H1 (cell line): ENCODE measurements around the gene BRIX1. TPM values are rescaled to one million over a fixed set of nuclear protein-coding genes. Genes with fewer than 3 reads are reported as not detected.

Experiments
- CTCF ChIA-PET: fragments of 300-600 bp; sonication (Branson Sonifier 250); formaldehyde crosslinking; loops from one replicate; lab custom pipeline; 2021; ENCODE audit not compliant: partially characterized antibody; lab: Charles Lee
- POLR2A ChIA-PET: fragments of 300-600 bp; sonication (Branson Sonifier 250); formaldehyde crosslinking; loops from one replicate; lab custom pipeline; 2021; ENCODE audit warnings: inconsistent platforms; ENCODE audit not compliant: partially characterized antibody; lab: Charles Lee
- DNase-seq, 2 experiments: peaks; one replicate each; pipeline versions ENCODE4 v3.0.0 to v3.0.0-alpha.2; 2010 to 2022; ENCODE audit warnings: low spot score in 2 of 2, low read depth in 1 of 2, mixed read lengths in 1 of 2
- FAIRE-seq: peaks from 2 replicates; lab custom pipeline; 2011; peaks lifted over from hg19 to GRCh38; lab: Jason Lieb, UNC
- H2AFZ ChIP-seq: 2 replicates; pipeline ENCODE4 v1.8.1; 2012; ENCODE audit warnings: low read length, inconsistent platforms
- H2AK5ac ChIP-seq: 2 replicates; pipeline ENCODE4 v1.6.1; 2013; ENCODE audit warnings: low read depth, low read length
- H2BK120ac ChIP-seq: replicated peaks from 2 replicates; pipeline ENCODE3; 2013; ENCODE audit warnings: low read depth, low read length, inconsistent platforms
- H2BK12ac ChIP-seq: 2 replicates; pipeline ENCODE4 v1.6.1; 2013; ENCODE audit warnings: low read depth, low read length
- H2BK15ac ChIP-seq: 2 replicates; pipeline ENCODE4 v1.6.1; 2013; ENCODE audit warnings: low read length
- H2BK20ac ChIP-seq: 2 replicates; pipeline ENCODE4 v1.6.1; 2013; ENCODE audit warnings: low read length
- H2BK5ac ChIP-seq: 2 replicates; pipeline ENCODE4 v1.6.1; 2013; ENCODE audit warnings: low read depth, low read length
- H3K14ac ChIP-seq: 2 replicates; pipeline ENCODE4 v1.6.1; 2013; ENCODE audit warnings: inconsistent platforms; ENCODE audit not compliant: insufficient read length
- H3K18ac ChIP-seq: 2 replicates; pipeline ENCODE4 v1.6.1; 2013; ENCODE audit warnings: low read length; ENCODE audit errors: extremely low read depth
- H3K23ac ChIP-seq: 2 replicates; pipeline ENCODE4 v1.6.1; 2013; ENCODE audit warnings: inconsistent platforms; ENCODE audit not compliant: insufficient read length
- H3K23me2 ChIP-seq: 2 replicates; pipeline ENCODE4 v1.6.1; 2013; ENCODE audit warnings: low read depth, low read length
- H3K27ac ChIP-seq: 2 replicates; pipeline ENCODE4 v1.6.1; 2011; ENCODE audit warnings: low read depth, low read length, inconsistent platforms
- H3K27me3 ChIP-seq, 4 experiments: replicated peaks in 1 of 4; 1 replicate in 1 of 4; 2 replicates in 3 of 4; pipeline versions ENCODE4 v1.6.1 to v1.8.1; 2011 to 2013; ENCODE audit warnings: low read length in 3 of 4, mild to moderate bottlenecking in 3 of 4, inconsistent platforms in 2 of 4, mixed read lengths in 2 of 4, moderate library complexity in 1 of 4; ENCODE audit not compliant: control insufficient read depth in 3 of 4, insufficient read depth in 3 of 4; ENCODE audit errors: extremely low read depth in 1 of 4
- H3K36me3 ChIP-seq, 4 experiments: 2 replicates each; pipeline versions ENCODE4 v1.6.1 to v1.8.1; 2011 to 2013; ENCODE audit warnings: mild to moderate bottlenecking in 4 of 4, low read length in 3 of 4, moderate library complexity in 2 of 4, control low read depth in 1 of 4, inconsistent platforms in 1 of 4; ENCODE audit not compliant: insufficient read depth in 4 of 4, control insufficient read depth in 2 of 4
- H3K4ac ChIP-seq: replicated peaks from 2 replicates; pipeline ENCODE3; 2013; ENCODE audit warnings: low read length, low read depth, mixed read lengths, inconsistent platforms; ENCODE audit not compliant: insufficient read length
- H3K4me1 ChIP-seq, 4 experiments: replicated peaks in 1 of 4; 1 replicate in 1 of 4; 2 replicates in 3 of 4; pipeline versions ENCODE4 v1.6.1 to v1.8.1; 2011 to 2013; ENCODE audit warnings: low read length in 3 of 4, inconsistent platforms in 2 of 4, mixed read lengths in 1 of 4; ENCODE audit not compliant: insufficient read depth in 4 of 4, control insufficient read depth in 3 of 4
- H3K4me2 ChIP-seq, 2 experiments: 2 replicates each; pipeline versions ENCODE4 v1.6.1 to v1.8.1; 2011 to 2013; ENCODE audit warnings: low read depth in 2 of 2, low read length in 2 of 2, control low read depth in 1 of 2, inconsistent platforms in 1 of 2, mild to moderate bottlenecking in 1 of 2; ENCODE audit not compliant: insufficient read depth in 1 of 2
- H3K4me3 ChIP-seq, 4 experiments: fragments of 200-600, 300-600 bp in 1 of 4; sonication (generic), shearing (Covaris generic), sonication (Bioruptor Twin) in 1 of 4; 2 replicates each; pipeline versions ENCODE4 v1.5.1 to v1.8.1; 2011 to 2016; ENCODE audit warnings: low read length in 4 of 4, low read depth in 3 of 4, control low read depth in 2 of 4, inconsistent platforms in 2 of 4, mild to moderate bottlenecking in 2 of 4, mixed read lengths in 1 of 4, moderate library complexity in 1 of 4; ENCODE audit not compliant: insufficient read depth in 2 of 4; ENCODE audit errors: extremely low read depth in 1 of 4
- H3K56ac ChIP-seq: replicated peaks from 2 replicates; pipeline ENCODE3; 2013; ENCODE audit warnings: low read depth, mild to moderate bottlenecking, mixed read lengths, low read length, inconsistent platforms; ENCODE audit not compliant: insufficient read length
- H3K79me1 ChIP-seq: 2 replicates; pipeline ENCODE4 v1.6.1; 2013; ENCODE audit warnings: low read depth, low read length, control low read depth
- H3K79me2 ChIP-seq, 2 experiments: 2 replicates each; pipeline versions ENCODE4 v1.6.1 to v1.8.1; 2012 to 2013; ENCODE audit warnings: low read length in 2 of 2, mild to moderate bottlenecking in 2 of 2, inconsistent platforms in 1 of 2; ENCODE audit not compliant: insufficient read depth in 2 of 2, control insufficient read depth in 1 of 2
- H3K9ac ChIP-seq, 4 experiments: replicated peaks in 1 of 4; 1 replicate in 1 of 4; 2 replicates in 3 of 4; pipeline versions ENCODE4 v1.6.1 to v1.8.1; 2011 to 2013; ENCODE audit warnings: low read depth in 3 of 4, low read length in 3 of 4, control low read depth in 2 of 4, mild to moderate bottlenecking in 2 of 4, moderate library complexity in 2 of 4, inconsistent platforms in 1 of 4; ENCODE audit errors: extremely low read depth in 1 of 4
- H3K9me3 ChIP-seq, 2 experiments: 2 replicates each; pipeline versions ENCODE4 v1.6.1 to v1.8.1; 2012 to 2013; ENCODE audit warnings: mild to moderate bottlenecking in 2 of 2, moderate library complexity in 2 of 2, control low read depth in 1 of 2, inconsistent platforms in 1 of 2, low read depth in 1 of 2, low read length in 1 of 2, mixed read lengths in 1 of 2; ENCODE audit not compliant: insufficient read depth in 2 of 2
- H4K20me1 ChIP-seq, 2 experiments: replicated peaks in 1 of 2; 2 replicates each; pipeline versions ENCODE3 to v1.8.1; 2011 to 2013; ENCODE audit warnings: inconsistent platforms in 2 of 2, low read length in 2 of 2, mild to moderate bottlenecking in 1 of 2; ENCODE audit not compliant: insufficient read depth in 2 of 2, control insufficient read depth in 1 of 2
- H4K5ac ChIP-seq: 2 replicates; pipeline ENCODE4 v1.6.1; 2013; ENCODE audit warnings: low read length, low read depth, mixed read lengths, inconsistent platforms; ENCODE audit not compliant: insufficient read length
- H4K8ac ChIP-seq: 2 replicates; pipeline ENCODE4 v1.8.0; 2013; ENCODE audit warnings: mild to moderate bottlenecking, moderate library complexity, low read length, inconsistent platforms; ENCODE audit not compliant: insufficient read depth; ENCODE audit errors: extremely low read depth
- H4K91ac ChIP-seq: replicated peaks from 2 replicates; pipeline ENCODE3; 2013; ENCODE audit warnings: low read length, mixed read lengths, inconsistent platforms; ENCODE audit not compliant: insufficient read length
- ATF2 ChIP-seq: IDR thresholded peaks from 2 replicates; pipeline ENCODE4 v1.6.1; 2012; ENCODE audit warnings: low read length, inconsistent platforms
- BACH1 ChIP-seq: IDR thresholded peaks from 2 replicates; pipeline ENCODE4 v1.6.1; 2012; ENCODE audit warnings: low read length, improper control_type of control experiment
- CHD2 ChIP-seq: IDR thresholded peaks from 2 replicates; pipeline ENCODE4 v1.6.1; 2012; ENCODE audit warnings: low read length, improper control_type of control experiment
- CREB1 ChIP-seq: IDR thresholded peaks from 2 replicates; pipeline ENCODE4 v1.6.1; 2012; ENCODE audit warnings: inconsistent platforms
- EGR1 ChIP-seq: IDR thresholded peaks from 2 replicates; pipeline ENCODE4 v1.6.1; 2011; ENCODE audit warnings: low read depth, low read length, borderline replicate concordance
- SP1 ChIP-seq: IDR thresholded peaks from 2 replicates; pipeline ENCODE4 v1.6.1; 2011; ENCODE audit warnings: low read depth, low read length
- ZNF274 ChIP-seq: IDR thresholded peaks from 2 replicates; pipeline ENCODE4 v1.7.0; 2012; ENCODE audit warnings: low read length, borderline replicate concordance; ENCODE audit errors: extremely low read depth
- WGBS, 2 experiments: shearing (Covaris generic) in 1 of 2; methylation state at CpG; one replicate each; pipeline versions ENCODE4 v1.1.6 to v1.1.7; 2013 to 2015; ENCODE audit warnings: low lambda C conversion rate in 2 of 2, mixed read lengths in 2 of 2, inconsistent platforms in 1 of 2, low coverage in 1 of 2, missing lambda C conversion rate in 1 of 2; ENCODE audit not compliant: insufficient replicate concordance in 2 of 2, insufficient coverage in 1 of 2, insufficient read length in 1 of 2; ENCODE audit errors: extremely low coverage in 1 of 2, missing lambda C conversion rate in 1 of 2; 5-methylcytosine and 5-hydroxymethylcytosine counted together
- long read RNA-seq, 2 experiments: library from RNA in 1 of 2; library from capped mRNA in 1 of 2; stranded (forward); transcript quantifications; one replicate each; pipeline ENCODE4 v2.0.0, GENCODE V29; 2021; ENCODE audit warnings: inconsistent platforms in 1 of 2
- polyA minus RNA-seq, 3 experiments: library from RNA; depleted of rRNA, polyadenylated mRNA; stranded (reverse); fragments of >200 nt; gene quantifications; 1 replicate in 2 of 3; 2 replicates in 1 of 3; pipeline ENCODE4 v1.2.3, GENCODE V29; 2011
- polyA plus RNA-seq, 7 experiments: library from polyadenylated mRNA; depleted of rRNA in 3 of 7; stranded (reverse) in 5 of 7; unstranded in 2 of 7; fragments of >200 nt in 5 of 7; fragments of 200-250 nt in 2 of 7; gene quantifications; 1 replicate in 5 of 7; 2 replicates in 1 of 7; 4 replicates in 1 of 7; pipeline versions ENCODE4 v1.2.1 to v1.2.3, GENCODE V29; 2011 to 2013; ENCODE audit warnings: missing spikeins in 2 of 7, mixed read lengths in 2 of 7
- total RNA-seq: library from RNA; stranded (reverse); fragmentation: NEBNext Ultra II Directional; extraction: Animal tissue kit (Norgen Biotek cat#: 25700); gene quantifications from 2 replicates; pipeline ENCODE4 v1.2.1, GENCODE V29; 2021

Gene BRIX1
- total RNA-seq (64.5 and 71.7 TPM in 2 replicates), polyA plus RNA-seq (2011; rRNA removed) (13.2 and 26.9 TPM in 2 replicates), polyA minus RNA-seq (2011; rRNA and poly(A)+ RNA removed) (16.0 and 17.9 TPM in 2 replicates)
- 38.0 TPM for polyA plus RNA-seq (2011; cell fraction: cytosol; rRNA removed)
- 5.2 TPM for polyA plus RNA-seq (2011; cell fraction: nucleus; rRNA removed)
- 25.9 to 45.1 TPM (median 28.7 TPM) in 4 replicates for polyA plus RNA-seq (2012, experiment 1 of 2)
- polyA plus RNA-seq (2012, experiment 2 of 2), result 8.3 TPM
- polyA plus RNA-seq (2013, experiment 1 of 2), result 63.8 TPM
- 61.2 TPM for polyA plus RNA-seq (2013, experiment 2 of 2)
- polyA minus RNA-seq (2011; cell fraction: cytosol; rRNA and poly(A)+ RNA removed), result 36.3 TPM
- 33.0 TPM for polyA minus RNA-seq (2011; cell fraction: nucleus; rRNA and poly(A)+ RNA removed)
- long read RNA-seq, experiment 1, transcript BRIX1-201 (10 exons, 1,926 nt), result major isoform, 59 of 80 reads
- long read RNA-seq, experiment 1, partial matches to known transcripts, result 5 of 80 reads
- long read RNA-seq, experiment 1, other reads (novel, unspliced or antisense), result 16 of 80 reads
- long read RNA-seq, experiment 2, transcript BRIX1-201 (10 exons, 1,926 nt), result major isoform, 130 of 142 reads
- long read RNA-seq, experiment 2, partial matches to known transcripts, result 3 of 142 reads
- long read RNA-seq, experiment 2, other reads (novel, unspliced or antisense), result 9 of 142 reads

- Histone ChIP-seq H3K23me2 (peaks cover 10% of the 10 kb centered on the region; the same call in 1 of the 2 replicates), H4K5ac (peak within 1 kb of the TSS; percentile 97), H4K20me1 (peaks cover 1 to 3% of the 10 kb centered on the region in 2 experiments), H2BK5ac (peak within 1 kb of the TSS; percentile 94), H3K9ac (peak within 1 kb of the TSS; percentile 90 to 99 (median 98)), H3K56ac (peak within 1 kb of the TSS; percentile 73), H2BK120ac (no peak within 1 kb of the TSS), H3K36me3 (peaks cover 7 to 43% (median 23%) of the 10 kb centered on the region in 4 experiments), H3K18ac (peak within 1 kb of the TSS; percentile 92), H3K79me1 (no peaks in the 10 kb centered on the region), H3K4me2 (peak within 1 kb of the TSS; percentile 80 to 84), H3K27me3 (no peaks in the 10 kb centered on the region), H2AFZ (0 out of 2 replicates have a peak within 1 kb of the TSS, but pooled peaks have one; percentile 4), H4K91ac (peak within 1 kb of the TSS; percentile 97), H3K23ac (no peak within 1 kb of the TSS), H3K9me3 (no peaks in the 10 kb centered on the region), H3K4me3 (peak within 1 kb of the TSS; percentile 86 to 100 (median 96)), H2BK20ac (no peak within 1 kb of the TSS), H3K27ac (peak within 1 kb of the TSS; percentile 95), H2BK12ac (no peak within 1 kb of the TSS; the same call in 1 of the 2 replicates), H3K4me1 (peaks cover 0 to 3% (median under 1%) of the 10 kb centered on the region in 4 experiments; a peak in 1 of 7 replicates), H3K14ac (no peak within 1 kb of the TSS), H3K79me2 (peaks cover 26 to 68% of the 10 kb centered on the region in 2 experiments), H4K8ac (peak within 1 kb of the TSS; percentile 99), H3K4ac (no peak within 1 kb of the TSS), H2BK15ac (no peak within 1 kb of the TSS), H2AK5ac (no peak within 1 kb of the TSS)
- FAIRE-seq, result no peak
- POLR2A ChIA-PET, result interaction anchor here (0.7 to 5.1 kb wide), 21 partner anchors 10 to 1375 kb away, joined by 3 to 52 read pairs (median 3); partner anchors contain the start of genes DNAJC21, RAI14 and TTC23L
- CTCF ChIA-PET, result interaction anchor here (1.0 to 3.9 kb wide), 4 partner anchors 10 to 440 kb away, joined by 3 to 24 read pairs (median 8); no protein-coding TSS in a partner anchor
- peak; percentile 89 to 91 for DNase-seq
- WGBS, 2 experiments, result 1% methylated on average over 64 of the region's 67 CpGs; no CpG with 5 or more reads in 1 of the 2 experiments
- TF ChIP-seq CHD2 (no peak), CREB1 (peak; percentile 53; the same call in 1 of the 2 replicates), SP1 (0 out of 2 replicates have a peak, but pooled peaks have one; percentile 41), ZNF274 (no peak), BACH1 (no peak), EGR1 (peak; percentile 86), ATF2 (0 out of 2 replicates have a peak, but pooled peaks have one; percentile 48)
Measured at GRCh38 chr5:34915139-34915855, at the start of gene BRIX1, which contains the start of gene RAD1. Gene BRIX1 (plus strand): TSS chr5:34915711. CDS start chr5:34915739, 28 bp downstream. Gene RAD1 (minus strand): TSS chr5:34915504. CDS start chr5:34914892, 612 bp downstream.
